Measurements from ENCODE around the gene ZNG1B. TPM values are rescaled to one million over a fixed set of nuclear protein-coding genes. Genes with fewer than 3 reads are reported as not detected.
"Not testable (repeated sequence)": the region's sequence is repeated elsewhere in the genome, so short reads cannot be mapped to it uniquely, and the experiment has no call there.

The ZNG1B gene
- total RNA-seq, 2 donors from 2014 or later, result 27.4 to 33.5 TPM

DNA sequence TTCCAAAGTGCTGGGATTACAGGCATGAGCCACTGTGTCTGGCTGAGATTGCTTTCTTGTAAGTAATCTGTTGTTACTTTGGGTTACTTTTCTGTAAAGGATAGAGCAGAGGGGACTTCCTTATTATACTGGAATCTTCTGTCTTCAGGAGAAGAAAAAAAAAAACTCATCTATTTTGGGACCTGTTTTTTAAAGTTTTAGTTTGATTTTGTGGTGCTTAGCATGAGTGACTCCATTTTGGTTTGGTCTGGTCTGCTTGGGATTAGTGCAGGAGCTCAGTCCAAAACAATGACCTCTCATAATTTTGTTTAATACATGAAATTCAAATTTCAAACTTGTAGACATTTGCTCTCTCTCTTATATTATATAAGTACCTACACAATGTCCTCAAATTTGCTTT, 4.0 kb upstream of the ZNG1B start:
- DNase-seq; H3K36me3 ChIP-seq; intact Hi-C loops (cut with DNase I); H3K4me3 ChIP-seq; H3K27ac ChIP-seq; H3K9me3 ChIP-seq; H3K9ac ChIP-seq (ENCODE audit: low read depth in 2 of 2, low read length in 2 of 2); H3K4me1 ChIP-seq; H3K27me3 ChIP-seq: not testable (repeated sequence)

GRCh38 chr2:113465770-113466169, 28.3 kb downstream of the ZNG1B start:
- H3K9me3 ChIP-seq; H3K27me3 ChIP-seq; intact Hi-C loops (cut with DNase I); H3K27ac ChIP-seq; H3K4me1 ChIP-seq; H3K9ac ChIP-seq (ENCODE audit: low read depth in 2 of 2, low read length in 2 of 2); DNase-seq; H3K4me3 ChIP-seq; H3K36me3 ChIP-seq: not testable (repeated sequence)

GRCh38 chr2:113476688-113477368, 39.3 kb downstream of the ZNG1B start:
- H3K9me3 ChIP-seq; H3K4me3 ChIP-seq; H3K9ac ChIP-seq (ENCODE audit: low read depth in 2 of 2, low read length in 2 of 2); H3K4me1 ChIP-seq; H3K27me3 ChIP-seq; H3K36me3 ChIP-seq; intact Hi-C loops (cut with DNase I); DNase-seq; H3K27ac ChIP-seq: not testable (repeated sequence)

DNA sequence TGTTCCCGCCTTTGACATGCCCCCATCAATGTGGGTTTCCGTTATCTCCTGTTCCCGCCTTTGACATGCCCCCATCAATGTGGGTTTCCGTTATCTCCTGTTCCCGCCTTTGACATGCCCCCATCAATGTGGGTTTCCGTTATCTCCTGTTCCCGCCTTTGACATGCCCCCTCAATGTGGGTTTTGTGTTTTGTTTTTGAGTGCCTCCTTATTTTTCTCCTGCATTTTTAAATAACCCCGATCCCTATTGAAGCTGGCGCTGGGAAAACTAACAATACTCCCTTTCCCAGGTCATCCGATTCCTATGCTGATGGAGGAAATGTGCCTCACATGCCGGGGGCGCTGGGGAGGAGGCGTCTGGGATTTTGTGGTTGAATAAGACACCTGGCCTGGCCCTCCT, 59.0 kb downstream of the ZNG1B start:
- H3K9me3 ChIP-seq; intact Hi-C loops (cut with DNase I); H3K27me3 ChIP-seq; DNase-seq; H3K27ac ChIP-seq; H3K36me3 ChIP-seq; H3K4me3 ChIP-seq; H3K9ac ChIP-seq (ENCODE audit: low read depth in 2 of 2, low read length in 2 of 2); H3K4me1 ChIP-seq: not testable (repeated sequence)

DNA sequence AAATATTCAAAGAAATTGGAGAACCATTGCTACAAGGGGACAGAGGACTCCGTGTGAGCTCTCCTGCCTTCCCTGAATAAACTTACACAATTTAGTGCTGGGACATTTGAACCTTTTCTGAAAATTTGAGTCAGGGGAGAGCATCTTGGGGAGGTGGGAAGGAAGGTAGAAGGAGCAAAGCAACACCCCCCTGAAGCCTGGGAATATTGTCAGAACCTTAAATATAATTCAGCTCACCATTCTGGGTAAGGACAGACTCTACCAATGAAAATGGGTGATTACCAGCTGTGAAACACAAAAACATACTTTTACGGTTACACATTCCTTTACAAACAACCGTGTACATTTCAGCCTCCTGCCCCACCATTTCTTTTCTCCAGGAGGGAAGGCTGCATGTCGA, 60.9 kb downstream of the ZNG1B start, which contains the start of gene FOXD4L1:
Gene FOXD4L1, plus strand, starts transcription at position 301 of the 400 bp plus-strand sequence. CDS start 592 bp downstream, outside the sequence.
- H3K9me3 ChIP-seq; H3K4me1 ChIP-seq; H3K36me3 ChIP-seq; H3K27ac ChIP-seq; DNase-seq; H3K4me3 ChIP-seq; intact Hi-C loops (cut with DNase I); H3K9ac ChIP-seq (ENCODE audit: low read depth in 2 of 2, low read length in 2 of 2): not testable (repeated sequence)
- H3K27me3 ChIP-seq, result peaks cover 15% of the 10 kb centered on the region

DNA sequence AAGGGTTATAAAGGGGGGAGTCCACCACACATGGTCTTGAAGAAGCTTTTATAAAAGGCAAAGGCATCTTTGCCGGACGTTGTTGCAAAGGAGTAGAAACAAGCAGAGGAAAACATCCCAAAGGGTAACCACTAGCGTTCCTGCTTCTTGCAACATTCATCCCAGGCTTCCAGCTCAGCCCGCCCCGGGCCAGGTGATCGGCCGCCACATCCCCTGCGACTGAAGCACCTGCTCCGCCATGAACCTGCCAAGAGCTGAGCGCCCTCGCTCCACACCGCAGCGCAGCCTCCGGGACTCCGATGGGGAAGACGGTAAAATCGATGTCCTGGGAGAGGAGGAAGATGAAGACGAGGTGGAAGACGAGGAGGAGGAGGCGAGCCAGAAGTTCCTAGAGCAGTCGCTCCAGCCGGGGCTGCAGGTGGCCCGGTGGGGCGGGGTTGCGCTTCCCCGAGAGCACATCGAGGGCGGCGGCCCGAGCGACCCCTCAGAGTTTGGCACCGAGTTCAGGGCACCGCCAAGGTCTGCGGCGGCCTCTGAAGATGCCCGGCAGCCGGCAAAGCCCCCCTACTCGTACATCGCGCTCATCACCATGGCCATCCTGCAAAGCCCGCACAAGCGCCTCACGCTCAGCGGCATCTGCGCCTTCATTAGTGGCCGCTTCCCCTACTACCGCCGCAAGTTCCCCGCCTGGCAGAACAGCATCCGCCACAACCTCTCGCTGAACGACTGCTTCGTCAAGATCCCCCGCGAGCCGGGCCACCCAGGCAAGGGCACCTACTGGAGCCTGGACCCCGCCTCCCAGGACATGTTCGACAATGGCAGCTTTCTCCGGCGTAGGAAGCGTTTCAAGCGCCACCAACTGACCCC, 61.8 kb downstream of the ZNG1B start:
- H3K36me3 ChIP-seq; H3K9me3 ChIP-seq; DNase-seq; intact Hi-C loops (cut with DNase I); H3K27ac ChIP-seq; H3K9ac ChIP-seq (ENCODE audit: low read depth in 2 of 2, low read length in 2 of 2); H3K4me3 ChIP-seq; H3K4me1 ChIP-seq: not testable (repeated sequence)
- peaks cover 21% of the 10 kb centered on the region for H3K27me3 ChIP-seq

GRCh38 chr2:113499886-113500722, 62.6 kb downstream of the ZNG1B start:
- H3K9me3 ChIP-seq; H3K4me1 ChIP-seq; intact Hi-C loops (cut with DNase I); H3K27ac ChIP-seq; DNase-seq; H3K9ac ChIP-seq (ENCODE audit: low read depth in 2 of 2, low read length in 2 of 2); H3K36me3 ChIP-seq; H3K4me3 ChIP-seq: not testable (repeated sequence)
- peaks cover 21% of the 10 kb centered on the region for H3K27me3 ChIP-seq

GRCh38 chr2:113500723-113501038, 63.2 kb downstream of the ZNG1B start:
- DNase-seq; H3K27ac ChIP-seq; H3K36me3 ChIP-seq; H3K4me1 ChIP-seq; H3K4me3 ChIP-seq; intact Hi-C loops (cut with DNase I); H3K9ac ChIP-seq (ENCODE audit: low read depth in 2 of 2, low read length in 2 of 2); H3K9me3 ChIP-seq: not testable (repeated sequence)
- peaks cover 21% of the 10 kb centered on the region for H3K27me3 ChIP-seq

DNA sequence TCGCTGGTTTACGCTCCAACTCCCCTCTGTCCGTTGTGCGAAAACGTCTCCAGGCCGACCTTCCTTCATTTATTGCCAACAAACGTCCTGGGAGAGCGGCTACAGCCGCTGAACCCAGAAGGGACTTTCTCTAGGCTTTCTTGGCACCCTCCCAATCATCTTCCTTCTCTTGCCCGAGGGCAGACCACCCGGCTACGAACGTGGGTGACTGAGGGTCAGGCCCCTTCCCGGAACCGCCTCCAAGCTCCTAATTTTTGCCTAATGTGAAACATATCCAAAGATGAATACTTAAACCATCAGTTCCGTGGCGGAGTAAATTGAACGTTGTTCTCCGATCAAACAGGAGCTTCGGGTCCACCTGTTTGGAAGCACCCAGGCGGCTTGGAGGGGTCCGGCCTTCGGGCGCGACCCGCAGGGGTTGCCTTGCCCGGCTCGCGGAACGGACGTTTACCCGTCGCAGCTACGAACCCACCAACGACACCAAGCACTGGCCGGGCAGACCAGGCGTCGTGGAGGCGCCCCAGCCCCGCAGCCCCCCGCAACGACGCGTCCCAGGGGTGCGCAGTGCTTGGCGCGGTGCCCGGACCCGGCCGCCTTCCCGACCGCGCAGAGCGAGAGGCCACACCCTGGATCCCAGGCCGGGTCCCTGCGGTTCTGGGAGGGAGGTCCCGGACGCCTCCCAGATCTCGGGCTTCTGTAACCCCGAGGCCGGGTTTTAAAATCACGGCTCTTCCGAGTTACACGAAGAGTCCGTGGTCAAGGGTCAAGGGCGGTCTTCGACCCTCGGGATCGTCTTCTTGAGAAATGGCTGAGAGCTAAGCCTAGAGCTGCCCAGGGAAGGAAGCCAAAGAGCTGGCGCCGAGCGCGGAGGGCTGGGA, 65.0 kb downstream of the ZNG1B start:
- H3K4me1 ChIP-seq; H3K9ac ChIP-seq (ENCODE audit: low read depth in 2 of 2, low read length in 2 of 2); intact Hi-C loops (cut with DNase I); H3K27ac ChIP-seq; H3K36me3 ChIP-seq; DNase-seq; H3K9me3 ChIP-seq: not testable (repeated sequence)
- H3K4me3 ChIP-seq, result peak overlapping the region; percentile 34
- H3K27me3 ChIP-seq, result peaks cover 21% of the 10 kb centered on the region

GRCh38 chr2:113503094-113504042, 65.9 kb downstream of the ZNG1B start:
- H3K9me3 ChIP-seq; DNase-seq; H3K27ac ChIP-seq; H3K4me1 ChIP-seq; H3K9ac ChIP-seq (ENCODE audit: low read depth in 2 of 2, low read length in 2 of 2); H3K36me3 ChIP-seq; intact Hi-C loops (cut with DNase I): not testable (repeated sequence)
- Histone ChIP-seq H3K27me3 (peaks cover 21% of the 10 kb centered on the region), H3K4me3 (peak overlapping the region; percentile 34)

- H3K27ac ChIP-seq; DNase-seq; H3K4me1 ChIP-seq; intact Hi-C loops (cut with DNase I); H3K4me3 ChIP-seq; H3K9ac ChIP-seq (ENCODE audit: low read depth in 2 of 2, low read length in 2 of 2); H3K9me3 ChIP-seq; H3K36me3 ChIP-seq: not testable (repeated sequence)
- H3K27me3 ChIP-seq, result peaks cover 21% of the 10 kb centered on the region
These were observed 66.6 kb downstream of the ZNG1B start for GRCh38 chr2:113504081-113504480.

Measured in colonic mucosa (tissue), 4 donors.